A673 (cell line): ENCODE data around the gene HMCN1.

Source experiments
- EZH2 ChIP-seq: fragments of 200-600 bp; sonication (generic); IDR thresholded peaks from 2 replicates; pipeline ENCODE4 v1.6.1; 2017; ENCODE audit warnings: borderline replicate concordance, low read depth, mild to moderate bottlenecking, mixed read lengths, antibody characterized with exemption, low read length; ENCODE audit not compliant: poor library complexity, severe bottlenecking
- TF ChIP-seq, protein P1 (sequence below): fragments of 300-800, 200-600 bp; sonication (generic); conservative IDR thresholded peaks from 2 replicates; pipeline ENCODE4 v1.5.1; 2017; ENCODE audit warnings: low read depth, mild to moderate bottlenecking, antibody characterized with exemption, low read length, moderate library complexity, mixed read lengths

DNA sequence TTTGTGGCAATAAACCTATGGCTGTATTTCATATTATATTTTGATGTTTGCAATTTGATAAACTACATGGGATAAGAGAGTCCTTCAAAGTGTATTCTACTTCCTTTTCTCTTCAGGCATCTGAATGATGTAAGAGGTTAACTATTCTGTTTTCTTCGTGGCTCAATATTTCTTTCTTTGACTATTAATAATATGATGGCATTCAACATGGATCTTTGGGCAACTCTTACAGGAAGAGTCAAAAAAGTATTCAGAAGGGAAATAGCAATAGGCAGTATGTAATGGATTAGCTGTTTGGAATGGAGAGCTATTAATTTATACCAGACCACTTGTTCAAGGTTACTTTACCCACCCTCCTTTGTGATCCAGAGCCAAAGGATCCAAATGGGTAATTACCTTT is 74.4 kb downstream of the HMCN1 start:
- TF ChIP-seq, protein P1, sequence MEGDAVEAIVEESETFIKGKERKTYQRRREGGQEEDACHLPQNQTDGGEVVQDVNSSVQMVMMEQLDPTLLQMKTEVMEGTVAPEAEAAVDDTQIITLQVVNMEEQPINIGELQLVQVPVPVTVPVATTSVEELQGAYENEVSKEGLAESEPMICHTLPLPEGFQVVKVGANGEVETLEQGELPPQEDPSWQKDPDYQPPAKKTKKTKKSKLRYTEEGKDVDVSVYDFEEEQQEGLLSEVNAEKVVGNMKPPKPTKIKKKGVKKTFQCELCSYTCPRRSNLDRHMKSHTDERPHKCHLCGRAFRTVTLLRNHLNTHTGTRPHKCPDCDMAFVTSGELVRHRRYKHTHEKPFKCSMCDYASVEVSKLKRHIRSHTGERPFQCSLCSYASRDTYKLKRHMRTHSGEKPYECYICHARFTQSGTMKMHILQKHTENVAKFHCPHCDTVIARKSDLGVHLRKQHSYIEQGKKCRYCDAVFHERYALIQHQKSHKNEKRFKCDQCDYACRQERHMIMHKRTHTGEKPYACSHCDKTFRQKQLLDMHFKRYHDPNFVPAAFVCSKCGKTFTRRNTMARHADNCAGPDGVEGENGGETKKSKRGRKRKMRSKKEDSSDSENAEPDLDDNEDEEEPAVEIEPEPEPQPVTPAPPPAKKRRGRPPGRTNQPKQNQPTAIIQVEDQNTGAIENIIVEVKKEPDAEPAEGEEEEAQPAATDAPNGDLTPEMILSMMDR = no peak
- no peak for TF ChIP-seq EZH2
